DMS79 treated with DMSO at 0.1 percent for 48 hours (cell line): ENCODE results near the gene KXD1.
"Not testable (repeated sequence)": the region's sequence is repeated elsewhere in the genome, so short reads cannot be mapped to it uniquely, and the experiment has no call there.

Experiments
- DNase-seq: peaks from one replicate; lab custom pipeline; 2025; lab: John Stamatoyannopoulos, UW

Gene KXD1

GRCh38 chr19:18580311-18580710 lies 22.6 kb downstream of the KXD1 start:
- DNase-seq = no peak

DNA sequence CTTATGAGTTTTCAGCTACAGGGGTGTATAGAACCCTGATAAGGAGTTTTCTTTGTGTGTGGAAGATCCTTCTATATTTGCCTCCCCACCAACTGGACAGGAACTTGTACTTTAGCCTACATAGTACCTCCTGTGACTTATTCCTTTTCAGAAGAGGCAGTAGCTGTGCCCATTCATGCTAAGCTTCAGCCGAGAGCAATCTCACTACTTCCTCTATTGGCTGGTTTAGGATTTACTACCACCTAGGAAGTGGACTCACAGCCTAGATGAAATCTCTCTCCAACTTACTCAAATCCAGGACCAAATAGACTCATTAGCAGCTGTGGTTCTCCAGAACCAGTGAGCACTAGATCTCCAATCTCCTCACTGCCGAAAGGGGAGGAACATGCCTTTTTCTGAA lies 28.6 kb downstream of the KXD1 start:
- DNase-seq = no peak

DNA sequence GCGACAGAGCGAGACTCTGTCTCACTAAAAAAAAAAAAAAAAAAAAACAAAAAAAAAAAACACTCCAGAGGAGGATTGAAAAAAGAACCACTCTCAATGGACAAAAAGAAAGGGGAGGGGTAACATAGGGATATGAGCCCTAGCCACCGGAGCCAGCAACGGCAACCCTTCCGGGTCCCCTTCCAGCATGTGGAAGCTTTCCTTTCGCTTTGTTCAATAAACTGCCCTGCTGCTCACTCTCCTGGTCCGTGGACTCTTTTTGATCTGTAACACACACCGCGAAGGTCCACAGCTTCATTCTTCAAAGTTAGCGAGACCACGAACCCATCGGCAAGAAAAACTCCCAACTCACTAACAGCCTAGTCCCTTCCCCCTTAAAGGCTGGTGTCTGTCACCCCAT lies 29.9 kb downstream of the KXD1 start:
- no peak for DNase-seq

- DNase-seq = no peak
These were observed 30.4 kb downstream of the KXD1 start for GRCh38 chr19:18587962-18588610.

GRCh38 chr19:18588611-18589379 lies 31.1 kb downstream of the KXD1 start, which contains the start of gene REX1BD:
TSS of gene REX1BD (plus strand) at chr19:18588798. CDS start at chr19:18588802, 4 bp downstream.
- peak; percentile 65 for DNase-seq

GRCh38 chr19:18589380-18590272 lies 32.0 kb downstream of the KXD1 start:
- DNase-seq = peak; percentile 81

- peak; percentile 95 for DNase-seq
These were observed 32.9 kb downstream of the KXD1 start for GRCh38 chr19:18590273-18591272.

- DNase-seq = no peak
These were observed 34.2 kb downstream of the KXD1 start for GRCh38 chr19:18591735-18592385.

DNA sequence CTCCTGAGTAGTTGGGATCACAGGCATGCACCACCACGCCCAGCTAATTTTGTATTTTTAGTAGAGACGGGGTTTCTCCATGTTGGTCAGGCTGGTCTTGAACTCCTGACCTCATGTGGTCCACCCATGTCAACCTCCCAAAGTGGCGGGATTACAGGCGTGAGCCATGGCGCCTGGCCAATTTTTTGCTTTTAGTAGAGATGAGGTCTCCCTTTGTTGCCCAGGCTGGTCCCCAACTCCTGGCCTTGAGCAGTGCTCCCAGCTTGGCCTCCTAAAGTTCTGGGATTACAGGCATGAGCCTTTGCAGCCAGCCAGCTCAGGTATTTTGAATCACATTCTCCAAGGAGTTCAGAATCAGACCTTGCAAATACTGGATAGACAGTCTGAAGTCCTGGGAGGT lies 35.1 kb downstream of the KXD1 start:
- not testable (repeated sequence) for DNase-seq

- DNase-seq = no peak
These were observed 35.9 kb downstream of the KXD1 start for GRCh38 chr19:18593367-18594095.

DNA sequence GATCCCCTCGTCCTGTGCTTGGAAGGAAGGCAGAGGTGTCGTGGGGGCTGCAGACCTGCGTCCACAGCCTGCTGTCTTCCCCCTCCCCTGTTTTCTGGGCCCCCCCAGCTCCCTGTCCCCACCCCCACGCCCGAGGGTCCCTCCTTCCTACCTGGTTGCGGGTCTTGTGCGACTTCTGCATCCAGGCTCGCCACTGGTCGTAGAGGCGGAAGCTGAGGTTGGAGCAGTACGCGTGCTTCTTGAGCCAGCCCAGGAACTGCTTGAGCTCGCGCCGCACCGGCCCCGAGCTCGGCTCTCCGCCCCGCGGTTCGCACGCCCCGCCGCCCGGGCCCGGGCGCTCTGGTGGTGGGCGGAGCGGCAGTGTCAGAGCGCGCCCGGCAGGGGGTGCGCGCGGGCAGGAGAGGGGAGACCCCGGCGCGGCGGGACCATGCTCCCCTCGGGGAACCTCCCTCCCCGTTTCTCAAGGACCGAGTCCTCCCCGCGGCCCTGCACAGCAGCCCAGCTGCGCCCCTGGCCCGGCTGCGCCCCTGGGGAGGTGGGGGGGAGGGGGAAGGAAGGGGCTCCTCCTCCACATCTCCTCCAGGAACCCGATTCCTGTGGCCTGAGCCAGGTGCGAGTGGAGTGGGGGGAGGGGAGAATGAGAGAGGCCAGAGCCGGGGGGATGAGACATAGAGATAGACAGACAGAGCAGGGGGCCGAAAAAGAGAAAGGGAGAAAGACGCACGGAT lies 36.6 kb downstream of the KXD1 start:
- peak; percentile 57 for DNase-seq

GRCh38 chr19:18594824-18595373 lies 37.2 kb downstream of the KXD1 start:
- DNase-seq = no peak

GRCh38 chr19:18595475-18595874 lies 37.8 kb downstream of the KXD1 start:
- DNase-seq = no peak

GRCh38 chr19:18596752-18597157 lies 39.1 kb downstream of the KXD1 start:
- DNase-seq = no peak

GRCh38 chr19:18597809-18598660 lies 40.4 kb downstream of the KXD1 start:
- DNase-seq = no peak

- no peak for DNase-seq
These were observed 41.8 kb downstream of the KXD1 start for GRCh38 chr19:18599485-18599884.

DNA sequence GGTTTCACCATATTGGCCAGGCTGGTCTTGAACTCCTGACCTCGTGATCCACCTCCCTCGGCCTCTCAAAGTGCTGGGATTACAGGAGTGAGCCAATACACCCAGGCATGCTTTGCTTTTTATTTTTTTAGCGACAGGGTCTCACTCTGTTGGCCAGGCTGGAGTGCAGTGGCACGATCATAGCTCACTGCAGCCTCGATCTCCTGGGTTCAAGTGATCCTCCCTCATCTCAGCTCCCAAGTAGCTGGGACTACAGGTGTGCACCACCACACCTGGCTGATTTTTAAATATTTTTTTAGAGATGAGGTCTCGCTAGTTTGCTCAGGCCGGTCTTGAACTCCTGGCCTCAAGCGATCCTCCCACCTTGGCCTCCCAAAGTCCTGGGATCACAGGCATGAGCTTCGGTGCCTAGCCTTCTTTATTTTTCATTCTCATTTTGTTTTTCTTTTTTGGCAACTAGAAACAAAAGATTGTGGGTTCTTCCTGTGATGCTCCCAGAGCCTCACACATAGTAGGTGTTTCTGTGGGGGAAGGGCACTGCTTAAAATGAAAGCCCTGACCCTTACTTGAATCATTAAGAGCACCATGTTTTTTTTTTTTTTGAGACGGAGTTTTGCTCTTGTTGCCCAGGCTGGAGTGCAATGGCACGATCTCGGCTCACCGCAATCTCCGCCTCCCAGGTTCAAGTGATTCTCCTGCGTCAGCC lies 43.2 kb downstream of the KXD1 start:
- not testable (repeated sequence) for DNase-seq
